NCI-H1694 treated with DMSO at 0.1 percent for 48 hours (cell line): ENCODE results near the gene HCRT.

Source experiments
- DNase-seq: peaks from one replicate; lab custom pipeline; 2025; lab: John Stamatoyannopoulos, UW

The HCRT gene

DNA sequence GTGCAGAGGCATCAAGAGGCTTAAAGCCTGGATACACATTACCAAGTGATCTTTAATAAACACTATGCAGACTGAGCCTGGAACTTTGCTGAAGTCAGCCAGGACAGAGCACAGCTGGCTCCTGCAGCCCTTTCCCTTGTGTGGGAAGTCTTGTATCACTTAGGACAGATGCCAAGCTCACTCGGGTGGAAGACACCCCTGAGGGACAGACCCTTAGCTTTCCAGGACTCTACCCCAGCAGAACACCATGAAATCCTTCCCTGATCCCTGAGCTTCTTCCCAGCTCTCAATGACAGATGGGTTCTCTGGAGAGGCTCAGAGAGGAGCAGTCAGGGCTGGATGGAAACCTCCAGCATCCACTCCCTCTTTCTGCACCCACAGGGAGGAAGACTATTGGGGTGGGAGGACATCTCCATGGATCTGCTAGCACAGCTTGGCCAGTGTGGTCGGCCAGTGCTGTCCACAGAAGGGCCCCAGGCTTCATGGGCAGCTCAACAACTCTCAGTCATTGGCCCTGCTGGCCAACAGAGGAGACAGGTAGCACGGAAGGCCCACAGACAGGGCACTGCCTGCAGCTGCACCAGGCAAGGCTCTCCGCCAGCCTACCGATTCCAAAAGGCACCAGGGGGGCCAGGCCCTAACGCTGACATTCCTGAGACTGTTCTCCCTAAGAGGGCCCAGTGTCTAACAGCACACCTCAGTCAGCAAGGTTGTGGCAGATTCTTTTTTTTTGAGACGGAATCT, 46.3 kb downstream of the HCRT start:
- no peak for DNase-seq

DNA sequence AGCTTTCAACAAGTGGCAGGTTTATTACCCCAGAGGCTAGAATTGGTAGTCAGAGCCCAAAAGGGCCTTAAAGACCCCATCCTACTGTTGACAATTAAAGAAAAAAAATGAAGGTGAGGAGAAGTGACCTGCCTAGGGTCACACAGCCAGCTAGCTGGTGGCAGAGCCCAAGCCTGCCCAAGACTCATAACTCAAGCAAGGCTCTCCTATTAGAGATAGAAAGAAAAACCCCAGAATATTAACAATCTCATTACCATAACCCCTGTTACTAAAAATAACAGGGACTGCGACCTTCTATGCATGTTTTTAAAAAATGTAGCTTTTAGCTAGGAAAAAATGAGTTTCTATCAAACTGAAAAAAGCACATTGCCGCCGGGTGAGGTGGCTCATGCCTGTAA, 48.6 kb downstream of the HCRT start:
- no peak for DNase-seq

DNA sequence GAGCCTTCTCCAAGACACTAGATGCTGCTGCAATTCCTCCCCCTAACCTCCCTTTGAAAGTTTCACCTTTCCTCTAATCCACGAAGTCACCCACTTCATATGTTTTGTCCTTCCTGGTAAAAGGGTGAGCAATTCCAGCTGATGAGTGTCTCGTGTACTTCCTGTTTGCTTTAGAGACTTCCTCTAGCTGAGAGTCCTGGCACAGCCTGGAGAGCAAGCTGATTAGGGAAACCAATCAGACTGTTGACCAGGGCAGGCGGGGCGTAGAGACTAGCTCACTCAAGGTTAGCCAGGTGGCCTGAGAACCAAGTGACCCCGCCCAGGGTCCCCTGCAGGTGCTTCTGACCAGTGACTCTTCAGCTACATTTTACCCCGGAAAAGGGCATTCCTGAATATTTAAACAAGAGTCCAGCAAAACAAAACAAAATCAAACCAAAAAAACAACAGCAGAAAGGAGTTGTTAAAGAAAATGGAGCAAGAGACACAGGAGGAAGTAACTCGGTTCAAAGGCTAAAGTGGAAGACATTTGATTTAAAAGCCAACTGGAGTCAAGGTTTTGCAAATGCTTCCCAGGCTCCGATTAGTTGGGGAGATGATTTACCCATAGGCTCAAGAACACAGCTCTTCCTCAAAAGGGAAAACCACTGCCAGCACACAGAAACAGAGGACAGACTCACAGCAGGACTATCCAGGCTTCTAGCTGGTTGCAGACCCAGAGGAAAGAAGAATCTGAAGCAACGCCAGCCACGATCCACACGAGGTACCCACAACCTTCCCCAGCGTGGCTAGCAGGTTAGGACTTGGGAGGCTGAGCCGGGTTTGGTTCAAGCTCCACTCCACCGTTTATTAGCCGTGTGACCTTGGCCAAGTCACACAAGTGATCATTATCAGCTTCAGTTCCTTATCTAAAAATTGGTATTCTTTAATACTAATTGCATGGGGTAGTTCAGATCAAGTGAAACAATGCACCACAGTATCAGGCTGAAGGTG, 49.3 kb downstream of the HCRT start:
- DNase-seq: no peak

DNA sequence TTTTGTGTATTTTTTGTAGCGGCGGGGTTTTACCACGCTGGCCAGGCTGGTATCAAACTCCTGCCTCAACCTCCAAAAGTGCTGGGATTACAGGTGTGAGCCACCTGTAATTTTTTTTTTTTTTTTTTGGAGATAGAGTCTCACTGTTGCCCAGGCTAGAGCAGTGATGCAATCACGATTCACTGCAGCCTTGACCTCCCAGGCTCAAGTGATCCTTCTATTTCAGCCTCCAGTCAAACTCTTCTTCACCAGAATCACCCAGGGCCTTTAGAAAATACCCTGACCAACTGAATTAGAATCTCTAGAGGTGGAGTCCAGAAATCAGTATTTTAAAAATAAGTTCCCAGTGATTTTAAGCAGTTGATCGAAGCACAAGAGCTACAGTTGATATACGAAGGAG, 50.1 kb downstream of the HCRT start:
- no peak for DNase-seq
